Right ventricle myocardium superior (tissue), 1 donor: Measurements from ENCODE around the gene EVA1C. TPM values are rescaled to one million over a fixed set of nuclear protein-coding genes. Genes with fewer than 3 reads are reported as not detected.
A peak's percentile ranks its signal among the peaks of the same experiment; 100 is the strongest.
"Not testable (repeated sequence)": the region's sequence is repeated elsewhere in the genome, so short reads cannot be mapped to it uniquely, and the experiment has no call there.

Source experiments
- ATAC-seq: fragments of 200-7000 bp; cut with Tn5 transposase; one replicate; pipeline ENCODE4 v1.9.1; 2020; ENCODE audit warnings: mild to moderate bottlenecking; ENCODE audit not compliant: poor library complexity
- DNase-seq: peaks from one replicate; pipeline ENCODE4 v3.0.0-alpha.2; 2020
- intact Hi-C: fragments of 100-400 bp; cut with DNase I; formaldehyde crosslinking; loops from one replicate; pipeline ENCODE4 v1.11.2; 2022
- total RNA-seq: library from RNA; stranded (reverse); fragmentation: NEBNext Ultra II Directional; extraction: Animal tissue kit (Norgen Biotek cat#: 25700); gene quantifications from one replicate; pipeline ENCODE4 v1.2.1, GENCODE V29; 2021
- donor health status: DM: no; HTN: yes; CAD: no; lungs with severe emphysema.

Gene EVA1C
- total RNA-seq, 1 donor from 2014 or later, result 12.9 TPM

GRCh38 chr21:32475162-32475812 lies 62.8 kb downstream of the EVA1C start:
- intact Hi-C loops, result no loop called here
- ATAC-seq (no peak), DNase-seq (no peak)

GRCh38 chr21:32476661-32477423 lies 64.3 kb downstream of the EVA1C start:
- intact Hi-C loops, result no loop called here
- ATAC-seq (no peak), DNase-seq (no peak)

- no peak for DNase-seq
- intact Hi-C loops, result no loop called here
- no peak for ATAC-seq
Measured at GRCh38 chr21:32477424-32477745, 64.9 kb downstream of the EVA1C start.

GRCh38 chr21:32481875-32482408 lies 69.4 kb downstream of the EVA1C start:
- intact Hi-C loops, result no loop called here
- ATAC-seq (no peak), DNase-seq (no peak)

GRCh38 chr21:32482565-32483292 lies 70.2 kb downstream of the EVA1C start:
- DNase-seq (no peak), ATAC-seq (no peak)
- intact Hi-C loops, result no loop called here

- no peak for DNase-seq
- no peak for ATAC-seq
- intact Hi-C loops, result no loop called here
Measured at GRCh38 chr21:32483293-32483595, 70.7 kb downstream of the EVA1C start.

GRCh38 chr21:32484706-32485380 lies 72.3 kb downstream of the EVA1C start:
- intact Hi-C loops, result no loop called here
- ATAC-seq, result peak; percentile 46
- peak; percentile 59 for DNase-seq

GRCh38 chr21:32492376-32492775 lies 79.9 kb downstream of the EVA1C start:
- DNase-seq (no peak), ATAC-seq (no peak)
- intact Hi-C loops, result no loop called here

GRCh38 chr21:32494934-32495709 lies 82.6 kb downstream of the EVA1C start:
- ATAC-seq (no peak), DNase-seq (no peak)
- intact Hi-C loops, result no loop called here

GRCh38 chr21:32496568-32496967 lies 84.1 kb downstream of the EVA1C start:
- no peak for DNase-seq
- ATAC-seq, result no peak
- intact Hi-C loops, result no loop called here

- ATAC-seq (peak; percentile 70), DNase-seq (peak; percentile 55)
- intact Hi-C loops, result no loop called here
Measured at GRCh38 chr21:32499249-32500055, 86.9 kb downstream of the EVA1C start.

GRCh38 chr21:32503641-32504040 lies 91.1 kb downstream of the EVA1C start:
- DNase-seq, intact Hi-C loops, ATAC-seq: not testable (repeated sequence)

- intact Hi-C loops, DNase-seq, ATAC-seq: not testable (repeated sequence)
Measured at GRCh38 chr21:32505767-32506166, 93.3 kb downstream of the EVA1C start.

GRCh38 chr21:32506411-32506965 lies 94.0 kb downstream of the EVA1C start:
- intact Hi-C loops, ATAC-seq, DNase-seq: not testable (repeated sequence)

GRCh38 chr21:32507342-32507919 lies 94.9 kb downstream of the EVA1C start:
- ATAC-seq (no peak), DNase-seq (no peak)
- intact Hi-C loops, result no loop called here

- DNase-seq, ATAC-seq, intact Hi-C loops: not testable (repeated sequence)
Measured at GRCh38 chr21:32508036-32508435, 95.5 kb downstream of the EVA1C start.

GRCh38 chr21:32508558-32508957 lies 96.1 kb downstream of the EVA1C start:
- no peak for DNase-seq
- intact Hi-C loops, result no loop called here
- ATAC-seq, result no peak
